GM21360 (cell line): Measurements from ENCODE around the gene RNF135.
"Not testable (repeated sequence)": the region's sequence is repeated elsewhere in the genome, so short reads cannot be mapped to it uniquely, and the experiment has no call there.

Source experiments
- ATAC-seq: cut with Tn5 transposase; IDR thresholded peaks from one replicate; pipeline ENCODE4 v1.9.1; 2021; ENCODE audit warnings: mild to moderate bottlenecking, moderate library complexity; ENCODE audit not compliant: unreplicated experiment

RNF135 gene

GRCh38 chr17:30997842-30998241 is 27.0 kb downstream of the RNF135 start:
- no peak for ATAC-seq

DNA sequence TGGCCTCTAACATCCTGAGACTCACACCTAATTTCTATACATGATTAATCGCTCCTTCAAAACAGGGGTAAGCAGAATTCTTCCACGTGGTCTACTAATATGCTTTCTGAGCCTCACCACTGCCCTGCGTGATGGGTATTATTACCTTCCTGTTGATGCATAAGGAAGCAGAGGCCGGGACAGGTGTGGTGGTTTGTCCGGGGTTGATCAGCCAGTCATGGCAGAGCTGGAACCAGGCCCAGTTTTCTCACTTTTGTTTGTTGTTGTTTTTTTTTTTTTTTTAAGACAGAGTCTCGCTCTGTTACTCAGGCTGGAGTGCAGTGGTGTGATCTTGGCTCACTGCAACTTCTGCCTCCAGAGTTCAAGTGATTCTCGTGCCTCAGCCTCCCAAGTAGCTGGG is 31.2 kb downstream of the RNF135 start:
- no peak for ATAC-seq

DNA sequence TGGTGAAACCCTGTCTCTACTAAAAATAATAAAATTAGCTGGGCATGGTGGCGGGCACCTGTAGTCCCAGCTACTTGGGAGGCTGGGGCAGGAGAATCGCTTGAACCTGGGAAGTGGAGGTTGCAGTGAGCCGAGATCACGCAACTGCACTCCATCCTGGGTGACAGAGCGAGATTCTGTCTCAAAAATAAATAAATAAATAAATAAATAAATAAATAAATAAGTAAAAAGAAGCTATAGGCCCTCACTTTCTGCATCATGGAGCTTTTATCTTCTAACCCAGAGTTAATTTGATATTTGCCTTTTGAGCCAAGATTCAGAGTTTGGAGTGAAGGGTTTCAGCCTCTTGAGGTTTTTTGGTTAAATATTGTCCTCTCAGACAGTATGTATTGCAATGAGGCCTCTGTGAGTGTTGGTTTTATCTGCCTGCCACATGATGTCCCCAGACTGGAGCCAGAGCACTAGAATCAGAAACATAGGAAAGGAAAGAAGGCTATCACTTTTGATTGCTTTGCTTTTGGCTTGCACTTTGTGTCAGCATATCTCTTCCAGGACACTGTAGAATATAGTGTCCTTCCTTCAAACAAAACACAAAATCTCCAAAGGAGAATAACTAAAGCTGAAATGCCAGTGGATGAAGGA is 32.5 kb downstream of the RNF135 start:
- ATAC-seq = no peak

GRCh38 chr17:31004160-31004559 is 33.3 kb downstream of the RNF135 start:
- no peak for ATAC-seq

DNA sequence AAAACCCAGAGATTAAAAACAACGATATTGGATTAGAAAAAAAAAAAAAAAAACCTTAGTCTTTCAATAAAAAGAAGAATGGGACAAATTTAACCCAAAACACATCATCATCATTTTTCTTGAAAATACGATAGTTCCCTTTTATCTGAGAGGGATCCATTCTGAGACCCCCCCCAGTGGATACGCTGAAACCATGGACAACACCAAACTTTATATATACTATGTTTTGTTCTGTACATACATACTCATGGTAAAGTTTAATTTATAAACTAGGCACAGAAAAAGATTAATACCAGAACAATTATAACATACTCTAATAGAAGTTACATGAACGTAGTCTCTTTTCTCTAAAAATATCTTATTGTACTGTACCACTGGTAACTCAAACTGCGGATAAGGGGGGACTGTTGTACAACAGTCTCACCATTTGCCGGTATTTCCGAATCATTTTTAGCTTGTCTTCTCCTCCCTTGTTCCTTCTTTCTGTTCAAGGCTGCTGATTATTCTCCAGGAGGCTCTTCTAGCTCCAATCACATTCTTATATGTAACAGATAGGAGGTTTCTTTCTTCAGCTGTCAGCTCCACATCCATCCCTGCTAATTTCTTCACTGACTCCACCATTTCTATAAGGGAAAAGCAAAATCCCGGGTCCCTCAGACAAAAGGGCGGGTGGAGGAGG is 37.0 kb downstream of the RNF135 start:
- ATAC-seq = no peak

DNA sequence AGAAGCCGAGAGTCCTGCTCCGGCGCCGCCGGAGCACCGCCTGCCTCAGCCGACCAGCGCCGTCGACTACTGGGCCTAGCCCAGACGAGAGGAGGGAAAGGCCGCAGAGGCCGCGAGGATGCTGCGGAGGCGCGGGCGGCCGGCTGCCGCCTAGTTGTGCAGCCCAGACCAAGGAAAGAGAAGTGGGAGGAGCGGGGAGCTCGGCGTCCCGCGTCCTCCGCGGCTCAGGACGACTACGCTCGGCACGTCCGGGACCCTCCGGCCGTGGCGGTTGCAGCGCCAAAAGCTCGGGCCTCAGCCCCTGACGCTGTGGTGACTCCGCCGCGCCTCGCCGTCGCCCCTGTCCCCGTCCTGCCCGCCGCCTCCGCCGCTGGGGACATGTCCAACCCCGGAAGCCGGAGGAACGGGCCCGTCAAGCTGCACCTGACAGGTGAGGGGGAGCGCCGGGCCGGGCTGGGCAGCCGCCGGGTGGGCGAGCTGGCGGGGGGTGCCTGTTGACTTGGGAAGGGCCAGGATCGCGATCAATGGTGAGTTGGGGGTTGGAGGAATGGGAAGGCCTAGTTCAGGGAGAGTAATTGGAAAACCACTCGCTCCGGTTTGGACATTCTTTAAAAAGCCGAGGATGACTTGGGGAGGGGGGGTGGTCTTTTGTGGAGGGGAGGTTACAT is 37.7 kb downstream of the RNF135 start:
- ATAC-seq = peak; percentile 55

- not testable (repeated sequence) for ATAC-seq
These were observed 38.3 kb downstream of the RNF135 start for GRCh38 chr17:31009042-31009702.

DNA sequence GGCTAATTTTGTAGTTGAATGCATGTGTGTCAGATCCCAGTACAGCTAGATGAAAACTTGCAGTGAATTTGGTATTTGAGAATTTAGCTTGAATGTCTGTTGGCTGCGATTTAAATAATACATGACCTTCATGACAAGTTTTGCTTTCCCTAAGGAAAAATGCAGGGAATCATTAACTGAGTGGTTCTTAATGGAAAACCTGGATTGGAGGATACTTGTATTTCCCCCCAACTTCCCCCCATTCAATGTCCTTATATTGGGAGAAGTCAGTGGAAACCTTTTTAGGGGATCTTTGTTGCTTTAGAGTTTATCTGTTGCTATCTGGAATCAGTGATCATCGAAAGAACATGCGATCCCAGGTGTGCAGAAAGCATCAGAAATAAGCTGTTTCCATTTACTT is 39.2 kb downstream of the RNF135 start:
- not testable (repeated sequence) for ATAC-seq

DNA sequence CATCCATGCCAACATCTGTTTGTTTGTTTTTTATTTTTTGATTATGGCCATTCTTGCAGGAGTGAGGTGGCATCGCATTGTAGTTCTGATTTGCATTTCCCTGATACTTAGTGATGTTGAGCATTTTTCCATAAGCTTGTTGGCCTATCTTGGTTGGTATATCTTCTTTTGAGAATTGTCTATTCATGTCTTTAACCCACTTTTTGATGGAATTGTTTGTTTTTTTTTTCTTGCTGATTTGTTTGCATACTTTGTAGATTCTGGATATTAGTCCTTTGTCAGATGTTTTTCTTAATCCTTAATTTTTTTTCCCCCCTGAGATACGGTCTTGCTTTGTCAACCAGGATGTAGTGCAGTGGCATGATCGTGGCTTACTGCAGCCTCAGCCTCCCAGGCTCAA is 43.0 kb downstream of the RNF135 start:
- no peak for ATAC-seq

- no peak for ATAC-seq
These were observed 44.8 kb downstream of the RNF135 start for GRCh38 chr17:31015639-31016038.

GRCh38 chr17:31019004-31019403 is 48.2 kb downstream of the RNF135 start:
- no peak for ATAC-seq

DNA sequence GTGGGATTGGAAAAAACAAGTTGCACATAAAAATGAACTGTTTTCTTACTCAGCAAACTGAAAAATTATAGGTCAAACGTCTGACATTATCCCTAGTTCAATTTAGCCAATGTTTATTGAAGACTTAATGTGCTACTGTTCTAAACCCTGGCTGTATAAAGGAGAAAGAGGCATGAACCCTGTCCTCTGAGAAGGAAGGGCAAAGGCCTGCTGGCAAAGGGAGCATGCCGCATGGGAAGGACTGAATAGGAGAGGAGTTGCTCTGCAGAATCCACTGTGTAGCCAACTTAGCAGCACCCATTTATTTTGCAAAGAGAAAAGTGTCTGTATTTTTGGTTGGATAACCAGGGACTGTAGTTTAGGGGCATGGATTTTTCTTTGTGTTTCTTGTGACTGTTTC is 52.3 kb downstream of the RNF135 start:
- not testable (repeated sequence) for ATAC-seq

DNA sequence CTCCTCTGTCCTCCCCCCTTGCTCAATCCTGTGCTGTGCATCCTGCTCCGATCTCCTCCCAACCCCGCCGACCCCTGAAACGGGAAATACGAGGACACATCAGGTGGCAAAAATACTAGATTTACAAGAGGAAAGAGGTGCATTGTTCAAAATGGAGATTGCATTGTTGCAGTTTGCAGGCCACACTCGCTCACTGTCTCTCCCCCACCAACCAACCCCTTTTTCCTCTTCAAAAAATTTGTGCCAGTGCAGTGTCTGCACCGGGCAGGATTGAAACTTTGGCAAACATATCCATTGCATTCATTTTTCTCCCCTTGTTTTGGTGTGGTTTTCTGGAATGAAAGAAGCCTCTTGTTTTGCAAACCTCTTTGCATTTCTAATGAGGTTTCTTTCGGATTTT is 61.0 kb downstream of the RNF135 start:
- no peak for ATAC-seq

DNA sequence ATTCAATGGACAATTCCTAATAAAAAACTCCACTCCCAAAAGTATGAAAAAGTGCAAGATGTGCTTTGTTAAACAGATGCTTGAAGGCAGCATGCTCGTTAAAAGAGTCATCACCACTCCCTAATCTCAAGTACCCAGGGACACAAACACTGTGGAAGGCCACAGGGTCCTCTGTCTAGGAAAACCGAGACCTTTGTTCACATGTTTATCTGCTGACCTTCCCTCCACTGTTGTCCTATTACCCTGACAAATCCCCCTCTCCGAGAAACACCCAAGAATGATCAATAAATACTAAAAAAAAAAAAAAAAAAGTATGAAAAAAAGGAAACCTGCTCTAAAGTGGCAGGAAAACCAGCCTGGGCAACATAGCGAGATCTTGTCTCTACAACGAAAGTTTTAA is 64.8 kb downstream of the RNF135 start:
- ATAC-seq = not testable (repeated sequence)

DNA sequence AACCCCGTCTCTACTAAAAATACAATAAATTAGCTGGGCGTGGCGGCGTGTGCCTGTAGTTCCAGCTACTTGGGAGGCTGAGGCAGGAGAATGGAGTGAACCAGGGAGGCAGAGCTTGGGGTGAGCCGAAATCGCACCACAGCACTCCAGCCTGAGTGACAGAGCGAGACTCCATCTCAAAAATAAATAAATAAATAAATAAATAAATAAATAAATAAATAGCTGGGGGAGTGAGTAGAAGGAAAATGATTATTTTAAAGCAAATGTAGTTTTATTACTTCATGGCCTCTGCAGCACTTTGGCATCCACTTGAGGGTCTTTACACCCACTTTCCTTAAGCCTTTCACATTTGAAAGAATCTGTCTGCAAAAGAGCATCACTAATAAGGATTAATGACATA is 70.0 kb downstream of the RNF135 start:
- not testable (repeated sequence) for ATAC-seq

DNA sequence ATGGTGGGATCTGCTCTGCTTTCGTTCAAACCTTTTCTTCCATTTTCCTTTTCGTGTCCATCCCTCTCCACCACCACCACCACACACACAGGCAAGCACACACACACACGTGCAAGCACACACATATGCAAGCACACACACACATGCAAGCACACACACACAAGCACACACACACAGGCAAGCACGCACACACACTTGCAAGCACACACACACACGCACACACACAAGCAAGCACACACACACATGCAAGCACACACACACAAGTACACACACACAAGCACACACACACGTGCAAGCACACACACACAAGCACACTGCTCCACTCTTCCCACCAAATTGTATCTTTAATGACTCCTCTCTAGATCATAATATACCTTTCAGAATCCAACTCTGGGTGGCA is 71.5 kb downstream of the RNF135 start:
- ATAC-seq = not testable (repeated sequence)

DNA sequence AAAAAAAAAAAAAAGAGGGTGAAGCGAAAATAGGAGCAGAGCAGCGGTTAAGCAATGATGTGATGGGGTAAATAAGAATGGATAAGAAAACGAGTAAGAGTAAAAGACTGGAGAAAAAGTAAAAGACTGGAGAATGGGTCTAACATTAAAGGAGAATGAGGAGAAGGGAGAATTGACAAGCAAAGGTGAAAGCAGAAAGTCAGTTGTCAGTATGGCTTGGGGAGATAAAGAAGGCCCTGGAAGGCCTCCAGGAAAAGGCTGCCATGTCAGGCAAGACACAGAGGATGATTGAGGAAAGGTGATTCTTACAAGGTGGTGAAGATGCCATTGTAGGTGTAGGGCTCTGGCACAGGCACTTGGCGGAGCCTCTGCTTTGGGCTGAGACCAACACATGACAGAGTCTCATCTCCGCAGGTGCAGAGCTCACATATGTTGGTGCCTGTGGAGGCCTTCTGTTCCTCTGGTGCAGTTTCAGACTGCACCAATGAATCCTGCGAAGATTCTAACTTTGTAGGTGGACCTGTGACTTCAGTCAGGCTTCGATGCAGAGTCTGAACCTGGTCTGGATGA is 76.1 kb downstream of the RNF135 start:
- not testable (repeated sequence) for ATAC-seq

DNA sequence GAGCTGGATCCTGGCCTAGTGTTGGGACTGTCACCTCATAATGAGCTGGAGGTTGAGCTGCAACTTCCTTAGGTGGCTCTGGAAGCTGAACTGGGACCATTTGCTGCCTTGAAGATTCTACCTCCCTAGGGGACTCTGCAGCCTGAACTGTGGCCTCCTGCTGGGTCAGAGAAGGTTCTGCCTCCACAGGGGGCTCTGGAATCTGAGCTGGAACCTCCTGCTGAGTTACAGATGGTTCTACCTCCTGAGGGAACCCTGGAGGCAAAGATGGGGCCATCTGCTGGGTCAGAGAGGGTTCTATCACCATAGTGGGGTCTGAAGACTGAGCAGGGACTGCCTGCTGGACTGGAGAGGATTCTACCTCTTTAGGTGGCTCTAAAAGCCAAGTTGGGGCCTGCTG is 77.3 kb downstream of the RNF135 start:
- no peak for ATAC-seq

DNA sequence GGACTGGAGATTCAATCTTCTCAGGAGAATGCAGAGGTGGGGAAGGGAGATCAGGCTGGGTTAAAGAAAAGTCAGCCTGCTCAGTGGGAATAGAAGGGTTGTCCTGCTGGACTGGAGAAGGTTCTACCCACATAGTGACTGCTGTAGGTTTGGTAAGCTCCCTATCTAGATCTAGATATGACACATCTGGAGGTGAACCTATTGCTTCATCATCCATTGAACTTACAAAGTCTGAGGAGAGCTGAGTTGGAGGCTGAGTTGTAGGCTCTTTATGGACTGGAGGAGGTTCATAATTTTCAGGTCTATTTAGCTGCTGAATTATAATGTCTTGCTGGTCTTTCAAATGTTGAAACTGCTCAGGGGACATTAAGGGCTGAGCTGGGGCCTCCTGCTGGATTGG is 77.9 kb downstream of the RNF135 start:
- ATAC-seq = no peak
